Measurements from ENCODE around the gene MARVELD3. TPM values are rescaled to one million over a fixed set of nuclear protein-coding genes. Genes with fewer than 3 reads are reported as not detected.

Gene MARVELD3
- total RNA-seq, 1 experiment from 2014 or later: 27.0 TPM

GRCh38 chr16:71590584-71590983, 35.4 kb upstream of the MARVELD3 start:
- no peaks in the 10 kb centered on the region for H3K23me2 ChIP-seq (ENCODE audit: insufficient read length, low read depth, low read length, poor library complexity, severe bottlenecking)
- H2BK12ac ChIP-seq (ENCODE audit: insufficient read length, low read depth, low read length): no peak overlapping the region
- no peak for TF ChIP-seq CTCF (conservative IDR thresholded peaks at IDR 0.05)
- peaks cover 3 to 12% of the 10 kb centered on the region in 2 experiments; a peak in 2 of 4 replicates for H3K4me1 Mint-ChIP-seq
- no peaks in the 10 kb centered on the region for H3K9me3 ChIP-seq (ENCODE audit: control insufficient read depth, low read depth, low read length)
- H3K79me2 ChIP-seq (ENCODE audit: insufficient read depth, low read length): no peaks in the 10 kb centered on the region
- H2BK120ac ChIP-seq (ENCODE audit: low read depth, low read length, poor library complexity, severe bottlenecking): no peak overlapping the region
- H3K27ac ChIP-seq (ENCODE audit: insufficient read length, low read depth, low read length): no peak overlapping the region
- H4K20me1 ChIP-seq (ENCODE audit: control insufficient read depth, insufficient read depth, insufficient read length): no peaks in the 10 kb centered on the region
- H3K4me2 ChIP-seq (ENCODE audit: insufficient read depth, insufficient read length, low read length): no peak overlapping the region
- DNase-seq: no peak
- no peak overlapping the region for H4K8ac ChIP-seq (replicated peaks; ENCODE audit: insufficient read length, low read depth, low read length)
- H2AK5ac ChIP-seq (ENCODE audit: insufficient read length, low read length): no peak overlapping the region
- H2AFZ ChIP-seq (ENCODE audit: low read length): no peak overlapping the region
- H3K27me3 Mint-ChIP-seq (ENCODE audit: low read depth): peaks cover 21% of the 10 kb centered on the region
- no peak overlapping the region for H3K14ac ChIP-seq (ENCODE audit: insufficient read depth, low read length)
- WGBS (ENCODE audit: extremely low coverage, insufficient read length, low lambda C conversion rate): no CpG with 5 or more reads among the region's 4 CpGs
- H2BK5ac ChIP-seq (ENCODE audit: insufficient read length, low read length): no peak overlapping the region
- H3K27me3 ChIP-seq (ENCODE audit: insufficient read depth, low read length): no peaks in the 10 kb centered on the region
- no peak overlapping the region for H2BK15ac ChIP-seq (ENCODE audit: low read depth, low read length)
- H3K18ac ChIP-seq (ENCODE audit: insufficient read length, low read depth, low read length): no peak overlapping the region
- H3K4ac ChIP-seq (ENCODE audit: low read depth, low read length): no peak overlapping the region
- no peak overlapping the region for H2BK20ac ChIP-seq (ENCODE audit: low read depth, low read length, poor library complexity, severe bottlenecking)
- H3K27ac Mint-ChIP-seq: no peak overlapping the region
- peaks cover 10 to 13% of the 10 kb centered on the region in 2 experiments for H3K9me3 Mint-ChIP-seq
- H3T11ph ChIP-seq (ENCODE audit: low read length): no peak overlapping the region
- H3K4me3 Mint-ChIP-seq: no peak overlapping the region
- H3K4me1 ChIP-seq (ENCODE audit: insufficient read depth, low read length): no peaks in the 10 kb centered on the region
- no peak overlapping the region for H4K91ac ChIP-seq (ENCODE audit: insufficient read length, low read depth, low read length)
- H3K79me1 ChIP-seq (ENCODE audit: insufficient read depth, low read depth, low read length, poor library complexity, severe bottlenecking): no peaks in the 10 kb centered on the region
- H3K9ac ChIP-seq (ENCODE audit: extremely low read depth, insufficient read length, low read length): no peak overlapping the region
- H3K36me3 Mint-ChIP-seq (ENCODE audit: insufficient read depth in 1 of 3, low read depth in 3 of 3): 0 out of 7 replicates have a peak, but pooled peaks cover 0 to 2% (median 0%) of the 10 kb centered on the region in 3 experiments
- no peak overlapping the region for H3K23ac ChIP-seq (ENCODE audit: insufficient read length, low read depth, low read length)
- no peak overlapping the region for H4K5ac ChIP-seq (ENCODE audit: insufficient read length, low read depth, low read length)
- no peak overlapping the region for H3K56ac ChIP-seq (ENCODE audit: insufficient read length, low read depth, low read length)

All from H9 (cell line).